Adrenal gland (tissue), 12 donors: ENCODE measurements around the gene ZNF277. TPM values are rescaled to one million over a fixed set of nuclear protein-coding genes. Genes with fewer than 3 reads are reported as not detected.
"Not testable (repeated sequence)": the region's sequence is repeated elsewhere in the genome, so short reads cannot be mapped to it uniquely, and the experiment has no call there.

Experiments
- DNase-seq, 7 donors: peaks; one replicate each; pipeline ENCODE4 v3.0.0-alpha.2; 2019 to 2020
- H3K27ac ChIP-seq, 5 donors: fragments of 200-600 bp; sonication (generic) in 4 of 5; 1 replicate in 3 of 5; 2 replicates in 2 of 5; pipeline versions ENCODE4 v1.5.1 to v1.8.0; 2016 to 2020; ENCODE audit warnings: mild to moderate bottlenecking in 1 of 5
- H3K27me3 ChIP-seq: fragments of 200-600 bp; 2 replicates; pipeline ENCODE4 v1.8.0; 2021
- H3K36me3 ChIP-seq, 2 donors: fragments of 200-600 bp; replicated peaks in 1 of 2; 1 replicate in 1 of 2; 2 replicates in 1 of 2; pipeline versions ENCODE4 v1.5.1 to v1.8.0; 2018 to 2022
- H3K4me1 ChIP-seq, 2 donors: fragments of 200-600 bp; replicated peaks in 1 of 2; 1 replicate in 1 of 2; 2 replicates in 1 of 2; pipeline versions ENCODE4 v1.5.1 to v1.8.0; 2018 to 2021
- H3K4me3 ChIP-seq, 4 donors: fragments of 200-600 bp; sonication (generic) in 3 of 4; one replicate each; pipeline ENCODE4 v1.5.1; 2016 to 2018
- H3K9me3 ChIP-seq, 3 donors: fragments of 200-600 bp; sonication (generic) in 1 of 3; replicated peaks in 1 of 3; 1 replicate in 2 of 3; 2 replicates in 1 of 3; pipeline versions ENCODE4 v1.5.1 to v1.8.0; 2016 to 2021
- POLR2A ChIP-seq, 2 donors: fragments of 450-650 bp; IDR thresholded peaks; one replicate each; pipeline ENCODE4 v1.6.1; 2017; ENCODE audit warnings: antibody characterized with exemption in 2 of 2, mild to moderate bottlenecking in 2 of 2, moderate library complexity in 1 of 2
- WGBS, 4 donors: extraction: QIAGEN DNeasy Blood & Tissue Kit in 2 of 4; methylation state at CpG; one replicate each; pipeline versions ENCODE4 v1.1.5 to v1.1.7; 2013 to 2017; 5-methylcytosine and 5-hydroxymethylcytosine counted together
- intact Hi-C, 2 donors: fragments of 100-400 bp; cut with DNase I; formaldehyde crosslinking; loops; one replicate each; pipeline versions ENCODE4 v1.14.1 to v1.15.0; 2022 to 2023
- polyA plus RNA-seq, 3 donors: library from polyadenylated mRNA; stranded (reverse); fragments of 200-250 nt in 2 of 3; fragments of 350-450 nt in 1 of 3; fragmentation: Illumina TruSeq in 1 of 3; extraction: RNeasy Lipid Tissue Mini Kit (QIAGEN cat#74804) in 1 of 3; gene quantifications; one replicate each; pipeline ENCODE4 v1.2.3, GENCODE V29; 2013 to 2014
- total RNA-seq, 9 donors: library from RNA; depleted of rRNA in 4 of 9; stranded (reverse); fragments of >200 nt in 4 of 9; fragments of 120-200 nt in 1 of 9; fragmentation: NEBNext Ultra II Directional in 1 of 9; extraction: Animal tissue kit (Norgen Biotek cat#: 25700) in 1 of 9; gene quantifications; one replicate each; pipeline versions ENCODE4 v1.1.0 to v1.2.4, GENCODE V29; 2013 to 2023
- TF ChIP-seq, protein P1 (sequence below), 6 experiments: fragments of 450-650 bp in 4 of 6; fragments of 200-600 bp in 2 of 6; sonication (generic) in 1 of 6; IDR thresholded peaks; 1 replicate in 5 of 6; 2 replicates in 1 of 6; pipeline versions ENCODE4 v1.5.1 to v1.8.0; 2016 to 2021; ENCODE audit warnings: antibody characterized with exemption in 6 of 6, mild to moderate bottlenecking in 2 of 6, moderate library complexity in 1 of 6
- donor health status: healthy with polysubstance abuse.
- donor health status: Bipolar disorder and iron deficiency.
- donor health status: DM: yes; HTN: yes; CAD: no.
- donor health status: DM: no; HTN: no; CAD: no.
- donor health status: DM: no; HTN: no; CAD: no.
- donor health status: DM: yes; HTN: yes; CAD: no.

The ZNF277 gene
- total and polyA plus RNA-seq, 12 donors, result 12.6 to 30.6 (median 19.7) TPM

DNA sequence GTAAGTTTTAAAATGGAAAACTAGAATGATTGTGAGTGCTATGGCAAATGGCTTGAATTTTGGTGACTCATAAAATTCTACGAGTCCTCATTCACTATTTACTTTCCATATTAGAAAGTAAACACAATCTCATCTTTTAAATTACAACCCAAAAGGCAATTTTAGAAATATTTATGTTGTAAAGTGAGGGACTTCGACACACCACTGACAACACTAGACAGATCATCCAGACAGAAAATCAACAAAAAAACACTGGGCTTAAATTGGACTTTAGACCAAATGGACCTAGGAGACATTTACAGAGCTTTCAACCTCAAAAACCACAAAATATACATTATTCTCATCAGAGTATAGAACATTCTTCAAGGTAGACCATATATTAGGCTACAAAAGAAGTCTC is 30.1 kb downstream of the ZNF277 start:
- DNase-seq, result no peak
- Histone ChIP-seq H3K36me3 (no peaks in the 10 kb centered on the region), H3K4me1 (peaks cover 1 to 9% of the 10 kb centered on the region in 2 donors), H3K4me3 (no peak overlapping the region), H3K27me3 (no peaks in the 10 kb centered on the region), H3K27ac (no peak overlapping the region), H3K9me3 (no peaks in the 10 kb centered on the region)
- TF ChIP-seq, protein P1, sequence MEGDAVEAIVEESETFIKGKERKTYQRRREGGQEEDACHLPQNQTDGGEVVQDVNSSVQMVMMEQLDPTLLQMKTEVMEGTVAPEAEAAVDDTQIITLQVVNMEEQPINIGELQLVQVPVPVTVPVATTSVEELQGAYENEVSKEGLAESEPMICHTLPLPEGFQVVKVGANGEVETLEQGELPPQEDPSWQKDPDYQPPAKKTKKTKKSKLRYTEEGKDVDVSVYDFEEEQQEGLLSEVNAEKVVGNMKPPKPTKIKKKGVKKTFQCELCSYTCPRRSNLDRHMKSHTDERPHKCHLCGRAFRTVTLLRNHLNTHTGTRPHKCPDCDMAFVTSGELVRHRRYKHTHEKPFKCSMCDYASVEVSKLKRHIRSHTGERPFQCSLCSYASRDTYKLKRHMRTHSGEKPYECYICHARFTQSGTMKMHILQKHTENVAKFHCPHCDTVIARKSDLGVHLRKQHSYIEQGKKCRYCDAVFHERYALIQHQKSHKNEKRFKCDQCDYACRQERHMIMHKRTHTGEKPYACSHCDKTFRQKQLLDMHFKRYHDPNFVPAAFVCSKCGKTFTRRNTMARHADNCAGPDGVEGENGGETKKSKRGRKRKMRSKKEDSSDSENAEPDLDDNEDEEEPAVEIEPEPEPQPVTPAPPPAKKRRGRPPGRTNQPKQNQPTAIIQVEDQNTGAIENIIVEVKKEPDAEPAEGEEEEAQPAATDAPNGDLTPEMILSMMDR (IDR thresholded peaks at IDR 0.05), result no peak
- no peak for TF ChIP-seq POLR2A (IDR thresholded peaks at IDR 0.05)
- intact Hi-C loops, result no loop called here
- 93 to 96% (median 95%) methylated on average over 2 of the region's 2 CpGs for WGBS, 4 donors

DNA sequence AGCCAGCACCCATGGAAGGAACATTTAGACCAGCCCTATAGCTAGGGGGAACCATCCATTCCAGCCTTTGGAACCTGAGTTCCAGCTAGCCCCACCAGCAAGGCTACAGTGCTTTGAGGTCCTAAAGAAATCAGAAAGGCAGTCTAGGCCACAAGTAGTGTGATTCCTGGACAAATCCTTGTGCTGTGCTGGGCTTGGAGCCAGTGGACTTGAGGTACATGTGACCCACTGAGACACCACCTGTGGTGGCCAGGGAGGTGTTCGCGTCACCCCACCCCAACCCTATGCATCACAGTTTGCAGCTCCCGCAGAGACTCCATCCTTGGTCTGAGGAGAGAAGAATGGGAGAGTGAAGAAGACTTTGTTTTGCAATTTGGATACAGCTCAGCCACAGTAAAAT is 31.8 kb downstream of the ZNF277 start:
- no peak for TF ChIP-seq POLR2A (IDR thresholded peaks at IDR 0.05)
- TF ChIP-seq, protein P1 (IDR thresholded peaks at IDR 0.05), result no peak
- no peaks in the 10 kb centered on the region for H3K9me3 ChIP-seq
- H3K27me3 ChIP-seq, result no peaks in the 10 kb centered on the region
- 98 to 100% (median 99%) methylated on average over 3 of the region's 3 CpGs for WGBS, 4 donors
- no peak for DNase-seq
- H3K36me3 ChIP-seq, result no peaks in the 10 kb centered on the region
- H3K27ac ChIP-seq, result no peak overlapping the region
- intact Hi-C loops, result no loop called here
- no peak overlapping the region for H3K4me3 ChIP-seq
- H3K4me1 ChIP-seq, result peaks cover 0 to 4% of the 10 kb centered on the region in 2 donors

DNA sequence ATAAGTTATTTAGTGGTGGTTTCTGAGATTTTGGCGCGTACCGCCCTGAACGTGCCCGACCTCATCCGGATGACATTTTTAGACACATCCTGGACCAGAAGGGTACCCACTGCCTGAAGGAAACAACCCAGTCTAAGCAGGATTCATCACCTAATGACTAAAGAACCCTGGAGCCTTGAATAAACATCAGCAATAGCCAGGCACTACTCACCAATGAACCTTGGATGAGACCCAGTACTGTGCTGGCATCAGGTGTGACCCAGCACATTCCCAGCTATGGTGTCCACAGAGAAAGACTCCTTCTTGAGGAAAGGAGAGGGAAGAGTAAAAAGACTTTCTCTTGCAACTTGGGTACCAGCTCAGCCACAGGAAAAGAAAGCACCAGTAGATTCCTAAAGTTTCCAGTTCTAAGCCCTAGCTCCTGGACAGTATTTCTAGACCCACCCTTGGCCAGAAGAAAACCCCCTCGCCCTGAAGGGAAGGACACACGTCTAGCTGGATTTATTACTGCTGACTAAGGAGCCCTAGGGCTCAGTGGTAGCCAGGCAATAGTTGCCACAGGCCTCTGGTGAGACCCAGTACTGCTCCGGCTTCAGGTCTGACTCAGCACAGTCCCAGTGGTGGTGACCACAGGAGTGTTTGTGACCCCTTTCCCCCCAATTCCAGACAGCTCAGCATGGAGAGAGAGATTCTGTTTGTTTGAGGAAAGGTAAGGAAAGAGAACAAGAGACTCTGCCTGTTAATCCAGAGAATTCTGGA is 32.5 kb downstream of the ZNF277 start:
- no peak overlapping the region for H3K4me3 ChIP-seq
- DNase-seq, result no peak
- no peak for TF ChIP-seq POLR2A (IDR thresholded peaks at IDR 0.05)
- TF ChIP-seq, protein P1 (IDR thresholded peaks at IDR 0.05), result no peak
- WGBS, 4 donors, result 95 to 98% (median 95%) methylated on average over 7 to 9 of the region's 9 CpGs
- H3K9me3 ChIP-seq, result no peaks in the 10 kb centered on the region
- no peak overlapping the region for H3K27ac ChIP-seq
- intact Hi-C loops, result no loop called here
- no peaks in the 10 kb centered on the region for H3K27me3 ChIP-seq
- no peaks in the 10 kb centered on the region for H3K4me1 ChIP-seq
- no peaks in the 10 kb centered on the region for H3K36me3 ChIP-seq

GRCh38 chr7:112248598-112248997 is 42.1 kb downstream of the ZNF277 start:
- Histone ChIP-seq H3K27ac (no peak overlapping the region), H3K4me3 (no peak overlapping the region), H3K27me3 (no peaks in the 10 kb centered on the region), H3K4me1 (no peaks in the 10 kb centered on the region), H3K9me3 (no peaks in the 10 kb centered on the region), H3K36me3 (no peaks in the 10 kb centered on the region)
- DNase-seq, result no peak
- TF ChIP-seq, protein P1 (IDR thresholded peaks at IDR 0.05), result no peak
- no peak for TF ChIP-seq POLR2A (IDR thresholded peaks at IDR 0.05)
- WGBS, 4 donors, result 96 to 98% (median 98%) methylated on average over 2 of the region's 2 CpGs
- intact Hi-C loops, result no loop called here

GRCh38 chr7:112249967-112250366 is 43.5 kb downstream of the ZNF277 start:
- DNase-seq, H3K4me1 ChIP-seq, intact Hi-C loops, H3K27me3 ChIP-seq, H3K9me3 ChIP-seq, H3K4me3 ChIP-seq, H3K27ac ChIP-seq, H3K36me3 ChIP-seq: not testable (repeated sequence)
- 83 to 87% (median 86%) methylated on average over 13 of the region's 13 CpGs for WGBS, 4 donors
